ENCODE results near the gene CDH23.
"Not testable (repeated sequence)": the region's sequence is repeated elsewhere in the genome, so short reads cannot be mapped to it uniquely, and the experiment has no call there.

CDH23 gene

GRCh38 chr10:71358277-71358676, 38.4 kb upstream of the CDH23 start:
- no peak for TF ChIP-seq CTCF (IDR thresholded peaks at IDR 0.05; ENCODE audit: insufficient read depth, low read length, poor library complexity, severe bottlenecking)
- Histone ChIP-seq H3K4me3 (replicated peaks; ENCODE audit: low read depth, low read length) (no peak overlapping the region), H3K27me3 (replicated peaks; ENCODE audit: control insufficient read depth, insufficient read depth, low read length) (no peaks in the 10 kb centered on the region), H3K36me3 (ENCODE audit: control insufficient read depth, insufficient read depth, low read length) (no peaks in the 10 kb centered on the region)
- no peak for DNase-seq (ENCODE audit: extremely low read depth, insufficient read length)

- H3K36me3 ChIP-seq (ENCODE audit: control insufficient read depth, insufficient read depth, low read length); H3K4me3 ChIP-seq (replicated peaks; ENCODE audit: low read depth, low read length); DNase-seq (ENCODE audit: extremely low read depth, insufficient read length); H3K27me3 ChIP-seq (replicated peaks; ENCODE audit: control insufficient read depth, insufficient read depth, low read length): not testable (repeated sequence)
These were observed 37.8 kb upstream of the CDH23 start for GRCh38 chr10:71358906-71359305.

GRCh38 chr10:71359364-71360046, 37.2 kb upstream of the CDH23 start:
- no peak overlapping the region for H3K4me3 ChIP-seq (replicated peaks; ENCODE audit: low read depth, low read length)
- no peak for TF ChIP-seq CTCF (IDR thresholded peaks at IDR 0.05; ENCODE audit: insufficient read depth, low read length, poor library complexity, severe bottlenecking)
- DNase-seq (ENCODE audit: extremely low read depth, insufficient read length), result peak; percentile 37
- H3K36me3 ChIP-seq (ENCODE audit: control insufficient read depth, insufficient read depth, low read length), result no peaks in the 10 kb centered on the region
- H3K27me3 ChIP-seq (replicated peaks; ENCODE audit: control insufficient read depth, insufficient read depth, low read length), result no peaks in the 10 kb centered on the region

GRCh38 chr10:71360735-71361134, 36.0 kb upstream of the CDH23 start:
- no peak for TF ChIP-seq CTCF (IDR thresholded peaks at IDR 0.05; ENCODE audit: insufficient read depth, low read length, poor library complexity, severe bottlenecking)
- Histone ChIP-seq H3K27me3 (replicated peaks; ENCODE audit: control insufficient read depth, insufficient read depth, low read length) (no peaks in the 10 kb centered on the region), H3K36me3 (ENCODE audit: control insufficient read depth, insufficient read depth, low read length) (no peaks in the 10 kb centered on the region), H3K4me3 (replicated peaks; ENCODE audit: low read depth, low read length) (no peak overlapping the region)
- DNase-seq (ENCODE audit: extremely low read depth, insufficient read length), result no peak

GRCh38 chr10:71361581-71361980, 35.1 kb upstream of the CDH23 start:
- no peak for DNase-seq (ENCODE audit: extremely low read depth, insufficient read length)
- Histone ChIP-seq H3K27me3 (replicated peaks; ENCODE audit: control insufficient read depth, insufficient read depth, low read length) (no peaks in the 10 kb centered on the region), H3K36me3 (ENCODE audit: control insufficient read depth, insufficient read depth, low read length) (no peaks in the 10 kb centered on the region), H3K4me3 (replicated peaks; ENCODE audit: low read depth, low read length) (no peak overlapping the region)
- no peak for TF ChIP-seq CTCF (IDR thresholded peaks at IDR 0.05; ENCODE audit: insufficient read depth, low read length, poor library complexity, severe bottlenecking)

- H3K36me3 ChIP-seq (ENCODE audit: control insufficient read depth, insufficient read depth, low read length), result no peaks in the 10 kb centered on the region
These were observed 34.6 kb upstream of the CDH23 start for GRCh38 chr10:71362141-71362540.

More at GRCh38 chr10:71362141-71362540, 34.6 kb upstream of the CDH23 start:
- Histone ChIP-seq H3K27me3 (replicated peaks; ENCODE audit: control insufficient read depth, insufficient read depth, low read length) (no peaks in the 10 kb centered on the region), H3K4me3 (replicated peaks; ENCODE audit: low read depth, low read length) (no peak overlapping the region)
- DNase-seq (ENCODE audit: extremely low read depth, insufficient read length), result no peak
- no peak for TF ChIP-seq CTCF (IDR thresholded peaks at IDR 0.05; ENCODE audit: insufficient read depth, low read length, poor library complexity, severe bottlenecking)
